ENCODE measurements around the gene APOBEC4. TPM values are rescaled to one million over a fixed set of nuclear protein-coding genes. Genes with fewer than 3 reads are reported as not detected.

Gene APOBEC4
- total and polyA plus RNA-seq, 2 of the 4 experiments (the other 2 are of a cell fraction), result not detected

GRCh38 chr1:183602510-183602909 lies 50.6 kb downstream of the APOBEC4 start:
- Histone ChIP-seq H2BK20ac (ENCODE audit: low read depth, low read length) (no peak overlapping the region), H3K4me2 (ENCODE audit: low read depth, low read length) (no peak overlapping the region), H3K9me3 (ENCODE audit: control insufficient read depth, insufficient read depth, low read length) (no peaks in the 10 kb centered on the region), H3K9ac (ENCODE audit: low read depth, low read length) (no peak overlapping the region), H3K23ac (ENCODE audit: low read depth, low read length) (no peak overlapping the region), H3K27ac (ENCODE audit: insufficient read depth, low read length) (no peak overlapping the region), H3K9me1 (ENCODE audit: insufficient read depth, low read length) (peaks cover 7% of the 10 kb centered on the region; the same call in 1 of the 2 replicates), H2BK15ac (ENCODE audit: low read depth, low read length) (peak overlapping the region; percentile 15; the same call in 2 of the 3 replicates), H3K4me3 (ENCODE audit: insufficient read depth, low read depth, low read length) (no peak overlapping the region), H2BK5ac (ENCODE audit: low read depth, low read length, poor library complexity, severe bottlenecking) (no peak overlapping the region), H2BK120ac (ENCODE audit: low read depth, low read length) (no peak overlapping the region), H3K4ac (ENCODE audit: low read depth, low read length) (peak overlapping the region; percentile 26), H2AK5ac (ENCODE audit: low read depth, low read length) (peak overlapping the region; percentile 57; the same call in 1 of the 2 replicates), H4K20me1 (ENCODE audit: insufficient read depth, low read length) (no peaks in the 10 kb centered on the region), H3K14ac (replicated peaks; ENCODE audit: low read depth, low read length) (no peak overlapping the region; the same call in 1 of the 2 replicates), H4K5ac (ENCODE audit: low read depth, low read length) (no peak overlapping the region), H2AK9ac (replicated peaks; ENCODE audit: low read depth, low read length, poor library complexity) (no peak overlapping the region), H3K4me1 (ENCODE audit: control insufficient read depth, insufficient read depth, low read length) (peaks cover 9% of the 10 kb centered on the region), H3K56ac (ENCODE audit: extremely low read depth, insufficient read depth, low read length) (no peak overlapping the region), H3K18ac (ENCODE audit: low read depth, low read length) (no peak overlapping the region), H2AFZ (replicated peaks; ENCODE audit: low read length, poor library complexity) (no peak overlapping the region), H4K8ac (ENCODE audit: low read depth in 2 of 2, low read length in 2 of 2) (no peak overlapping the region), H3K79me1 (ENCODE audit: low read depth in 1 of 2, low read length in 2 of 2) (no peaks in the 10 kb centered on the region), H4K91ac (ENCODE audit: insufficient read depth, low read depth, low read length) (no peak overlapping the region), H3K36me3 (ENCODE audit: control insufficient read depth, insufficient read depth, low read length) (no peaks in the 10 kb centered on the region), H3K27me3 (ENCODE audit: control insufficient read depth, insufficient read depth, low read length) (no peaks in the 10 kb centered on the region)
- in situ Hi-C loops (cut with MboI; ENCODE audit: low sequenced_read_pairs), result no loop called here
- ATAC-seq (ENCODE audit: low read depth) (no peak), DNase-seq (no peak)
- CTCF ChIA-PET, result no interaction called here
- POLR2A ChIA-PET (ENCODE audit: unreplicated experiment), result no interaction called here
- intact Hi-C loops (cut with micrococcal nuclease), result no loop called here
- dilution Hi-C loops (cut with HindIII; ENCODE audit: low sequenced_read_pairs, unreplicated experiment), result no loop called here
- BruUV-seq (replicated peaks), result no TSS peak
- TF ChIP-seq MXI1 (IDR thresholded peaks at IDR 0.05; ENCODE audit: borderline replicate concordance, low read depth, low read length) (no peak), CHD1 (IDR thresholded peaks at IDR 0.05; ENCODE audit: low read depth, low read length) (no peak), NFE2L2 (IDR thresholded peaks at IDR 0.05; ENCODE audit: low read depth, low read length) (no peak), CTCF (conservative IDR thresholded peaks at IDR 0.05; ENCODE audit: low read depth, low read length) (no peak), CEBPB (IDR thresholded peaks at IDR 0.05; ENCODE audit: low read depth, low read length) (no peak), RCOR1 (IDR thresholded peaks at IDR 0.05; ENCODE audit: insufficient replicate concordance, low read length) (no peak), RFX5 (IDR thresholded peaks at IDR 0.05; ENCODE audit: low read depth, low read length) (no peak), BHLHE40 (IDR thresholded peaks at IDR 0.05; ENCODE audit: low read depth, low read length) (no peak), FOS (IDR thresholded peaks at IDR 0.05; ENCODE audit: low read depth, low read length) (no peak), MAFK (IDR thresholded peaks at IDR 0.05; ENCODE audit: low read depth, low read length) (no peak), SMC3 (IDR thresholded peaks at IDR 0.05; ENCODE audit: low read depth, low read length) (no peak), MAZ (IDR thresholded peaks at IDR 0.05; ENCODE audit: borderline replicate concordance, low read depth, low read length) (no peak), RAD21 (IDR thresholded peaks at IDR 0.05; ENCODE audit: low read length) (no peak), POLR2A (IDR thresholded peaks at IDR 0.05; ENCODE audit: low read depth, low read length) (no peak)
- TF ChIP-seq, protein P1, sequence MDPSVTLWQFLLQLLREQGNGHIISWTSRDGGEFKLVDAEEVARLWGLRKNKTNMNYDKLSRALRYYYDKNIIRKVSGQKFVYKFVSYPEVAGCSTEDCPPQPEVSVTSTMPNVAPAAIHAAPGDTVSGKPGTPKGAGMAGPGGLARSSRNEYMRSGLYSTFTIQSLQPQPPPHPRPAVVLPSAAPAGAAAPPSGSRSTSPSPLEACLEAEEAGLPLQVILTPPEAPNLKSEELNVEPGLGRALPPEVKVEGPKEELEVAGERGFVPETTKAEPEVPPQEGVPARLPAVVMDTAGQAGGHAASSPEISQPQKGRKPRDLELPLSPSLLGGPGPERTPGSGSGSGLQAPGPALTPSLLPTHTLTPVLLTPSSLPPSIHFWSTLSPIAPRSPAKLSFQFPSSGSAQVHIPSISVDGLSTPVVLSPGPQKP (IDR thresholded peaks at IDR 0.05; ENCODE audit: borderline replicate concordance, low read depth, low read length), result no peak
- TF ChIP-seq, protein P2, sequence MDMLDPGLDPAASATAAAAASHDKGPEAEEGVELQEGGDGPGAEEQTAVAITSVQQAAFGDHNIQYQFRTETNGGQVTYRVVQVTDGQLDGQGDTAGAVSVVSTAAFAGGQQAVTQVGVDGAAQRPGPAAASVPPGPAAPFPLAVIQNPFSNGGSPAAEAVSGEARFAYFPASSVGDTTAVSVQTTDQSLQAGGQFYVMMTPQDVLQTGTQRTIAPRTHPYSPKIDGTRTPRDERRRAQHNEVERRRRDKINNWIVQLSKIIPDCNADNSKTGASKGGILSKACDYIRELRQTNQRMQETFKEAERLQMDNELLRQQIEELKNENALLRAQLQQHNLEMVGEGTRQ (IDR thresholded peaks at IDR 0.05; ENCODE audit: low read depth, low read length), result no peak
- WGBS, 2 experiments (ENCODE audit: extremely low coverage in 2 of 2, insufficient read length in 1 of 2), result no CpG with 5 or more reads among the region's 1 CpG
